ENCODE results near the gene RGS7. TPM values are rescaled to one million over a fixed set of nuclear protein-coding genes. Genes with fewer than 3 reads are reported as not detected.

Gene RGS7
- total and polyA plus RNA-seq, 2 of the 8 experiments (the other 6 are each of a cell fraction or from before 2014, with no cell fraction given), result 1.6 to 3.0 TPM

GRCh38 chr1:241272828-241273227 is 84.2 kb downstream of the RGS7 start:
- H3K56ac ChIP-seq (replicated peaks; ENCODE audit: insufficient read length, low read depth, low read length), result no peak overlapping the region
- no peak overlapping the region for H3K4ac ChIP-seq (replicated peaks; ENCODE audit: insufficient read length, low read depth, low read length)
- no peak overlapping the region for H3K18ac ChIP-seq (ENCODE audit: extremely low read depth, low read length)
- H2BK120ac ChIP-seq (replicated peaks; ENCODE audit: low read depth, low read length), result no peak overlapping the region
- H4K20me1 ChIP-seq (replicated peaks in 1 of 2; ENCODE audit: control insufficient read depth in 1 of 2, insufficient read depth in 2 of 2, low read length in 2 of 2), result no peaks in the 10 kb centered on the region
- H2BK5ac ChIP-seq (ENCODE audit: low read depth, low read length), result no peak overlapping the region
- POLR2A ChIA-PET (ENCODE audit: partially characterized antibody), result no interaction called here
- no peak overlapping the region for H2AFZ ChIP-seq (ENCODE audit: low read length)
- no peak overlapping the region for H4K5ac ChIP-seq (ENCODE audit: insufficient read length, low read depth, low read length)
- no peak overlapping the region for H3K23ac ChIP-seq (ENCODE audit: insufficient read length)
- no peak overlapping the region for H3K27ac ChIP-seq (ENCODE audit: low read depth, low read length)
- no peaks in the 10 kb centered on the region for H3K4me1 ChIP-seq (replicated peaks in 1 of 4; ENCODE audit: control insufficient read depth in 3 of 4, insufficient read depth in 4 of 4, low read length in 3 of 4)
- no peak overlapping the region for H3K4me3 ChIP-seq (ENCODE audit: extremely low read depth in 1 of 4, insufficient read depth in 2 of 4, low read depth in 3 of 4, low read length in 4 of 4)
- H2BK15ac ChIP-seq (ENCODE audit: low read length), result no peak overlapping the region
- no peaks in the 10 kb centered on the region for H3K27me3 ChIP-seq (replicated peaks in 1 of 4; ENCODE audit: control insufficient read depth in 3 of 4, extremely low read depth in 1 of 4, insufficient read depth in 3 of 4, low read length in 3 of 4)
- TF ChIP-seq HDAC6 (IDR thresholded peaks at IDR 0.05; ENCODE audit: low read depth, low read length), result no peak
- no peak for TF ChIP-seq POLR2AphosphoS5 (IDR thresholded peaks at IDR 0.05; ENCODE audit: low read depth, low read length)
- TF ChIP-seq, protein P1, sequence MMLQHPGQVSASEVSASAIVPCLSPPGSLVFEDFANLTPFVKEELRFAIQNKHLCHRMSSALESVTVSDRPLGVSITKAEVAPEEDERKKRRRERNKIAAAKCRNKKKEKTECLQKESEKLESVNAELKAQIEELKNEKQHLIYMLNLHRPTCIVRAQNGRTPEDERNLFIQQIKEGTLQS (IDR thresholded peaks at IDR 0.05; ENCODE audit: insufficient read depth, low read depth, low read length), result no peak
- no peak for TF ChIP-seq KDM4A (IDR thresholded peaks at IDR 0.05; ENCODE audit: low read depth, low read length, severe bottlenecking)
- TF ChIP-seq CHD2 (IDR thresholded peaks at IDR 0.05; ENCODE audit: low read length), result no peak
- no peak for TF ChIP-seq KDM5A (IDR thresholded peaks at IDR 0.05; ENCODE audit: low read length)
- no peak for TF ChIP-seq EGR1 (IDR thresholded peaks at IDR 0.05; ENCODE audit: borderline replicate concordance, low read depth, low read length)
- no peak for TF ChIP-seq ASH2L (IDR thresholded peaks at IDR 0.05; ENCODE audit: low read length)
- TF ChIP-seq NRF1 (IDR thresholded peaks at IDR 0.05; ENCODE audit: low read depth, low read length), result no peak
- TF ChIP-seq, protein P2, sequence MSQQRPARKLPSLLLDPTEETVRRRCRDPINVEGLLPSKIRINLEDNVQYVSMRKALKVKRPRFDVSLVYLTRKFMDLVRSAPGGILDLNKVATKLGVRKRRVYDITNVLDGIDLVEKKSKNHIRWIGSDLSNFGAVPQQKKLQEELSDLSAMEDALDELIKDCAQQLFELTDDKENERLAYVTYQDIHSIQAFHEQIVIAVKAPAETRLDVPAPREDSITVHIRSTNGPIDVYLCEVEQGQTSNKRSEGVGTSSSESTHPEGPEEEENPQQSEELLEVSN (IDR thresholded peaks at IDR 0.05), result no peak
- H3K14ac ChIP-seq (ENCODE audit: insufficient read length), result no peak overlapping the region
- no peaks in the 10 kb centered on the region for H3K79me2 ChIP-seq (ENCODE audit: control insufficient read depth in 1 of 2, insufficient read depth in 2 of 2, low read length in 2 of 2)
- CTCF ChIA-PET (ENCODE audit: partially characterized antibody), result interaction anchor here (0.6 to 2.2 kb wide), 5 partner anchors 10 to 306 kb away, joined by 3 to 7 read pairs (median 3); no protein-coding TSS in a partner anchor
- H3K4me2 ChIP-seq (ENCODE audit: insufficient read depth in 1 of 2, low read depth in 2 of 2, low read length in 2 of 2), result no peak overlapping the region
- no peak overlapping the region for H3K9ac ChIP-seq (replicated peaks in 1 of 4; ENCODE audit: extremely low read depth in 1 of 4, low read depth in 3 of 4, low read length in 3 of 4)
- H2BK20ac ChIP-seq (ENCODE audit: low read length), result no peak overlapping the region
- H3K23me2 ChIP-seq (ENCODE audit: low read depth, low read length), result no peaks in the 10 kb centered on the region
- H2BK12ac ChIP-seq (ENCODE audit: low read depth, low read length), result no peak overlapping the region
- FAIRE-seq (no peak), DNase-seq (ENCODE audit: low read depth in 1 of 2, low spot score in 2 of 2) (no peak)
- peaks cover 4 to 6% of the 10 kb centered on the region in 2 experiments; a peak in 3 of 4 replicates for H3K9me3 ChIP-seq (ENCODE audit: insufficient read depth in 2 of 2, low read depth in 1 of 2, low read length in 1 of 2)
- H4K8ac ChIP-seq (ENCODE audit: extremely low read depth, insufficient read depth, low read length), result no peak overlapping the region
- H2AK5ac ChIP-seq (ENCODE audit: low read depth, low read length), result no peak overlapping the region
- no peaks in the 10 kb centered on the region for H3K36me3 ChIP-seq (ENCODE audit: control insufficient read depth in 2 of 4, insufficient read depth in 4 of 4, low read length in 3 of 4)
- no peak overlapping the region for H4K91ac ChIP-seq (replicated peaks; ENCODE audit: insufficient read length, low read length)
- H3K79me1 ChIP-seq (ENCODE audit: low read depth, low read length), result no peaks in the 10 kb centered on the region
